Esophagus squamous epithelium (tissue), 5 donors: Measurements from ENCODE around the gene ETNK1. TPM values are rescaled to one million over a fixed set of nuclear protein-coding genes. Genes with fewer than 3 reads are reported as not detected.

Source experiments
- DNase-seq: peaks from one replicate; lab custom pipeline; 2025; lab: John Stamatoyannopoulos, UW
- H3K27ac ChIP-seq, 4 donors: fragments of 200-600 bp; sonication (generic); one replicate each; pipeline ENCODE4 v1.5.1; 2016 to 2019; ENCODE audit warnings: mild to moderate bottlenecking in 1 of 4
- H3K27me3 ChIP-seq, 4 donors: fragments of 200-600 bp; sonication (generic); 1 replicate in 3 of 4; 2 replicates in 1 of 4; pipeline versions ENCODE4 v1.5.1 to v1.6.0; 2017 to 2021; ENCODE audit warnings: antibody characterized with exemption in 1 of 4
- H3K36me3 ChIP-seq, 3 donors: fragments of 200-600 bp; sonication (generic); one replicate each; pipeline ENCODE4 v1.5.1; 2016 to 2019
- H3K4me1 ChIP-seq, 3 donors: fragments of 200-600 bp; sonication (generic); one replicate each; pipeline ENCODE4 v1.5.1; 2017 to 2019
- H3K4me3 ChIP-seq, 4 donors: fragments of 200-600 bp; sonication (generic); 1 replicate in 3 of 4; 2 replicates in 1 of 4; pipeline ENCODE4 v1.5.1; 2016 to 2019; ENCODE audit warnings: mild to moderate bottlenecking in 2 of 4, moderate library complexity in 1 of 4
- H3K9me3 ChIP-seq, 3 donors: fragments of 200-600 bp; sonication (generic); one replicate each; pipeline ENCODE4 v1.5.1; 2016 to 2019
- CTCF ChIP-seq, 6 experiments: fragments of 450-650 bp in 4 of 6; fragments of 200-600 bp in 2 of 6; sonication (generic) in 2 of 6; IDR thresholded peaks; one replicate each; pipeline ENCODE4 v1.5.1; 2016 to 2019; ENCODE audit warnings: antibody characterized with exemption in 6 of 6, mild to moderate bottlenecking in 4 of 6, moderate library complexity in 4 of 6
- POLR2A ChIP-seq, 4 donors: fragments of 450-650 bp; IDR thresholded peaks; one replicate each; pipeline ENCODE4 v1.6.1; 2017; ENCODE audit warnings: antibody characterized with exemption in 4 of 4, mild to moderate bottlenecking in 4 of 4, moderate library complexity in 3 of 4
- WGBS, 2 donors: methylation state at CpG; one replicate each; pipeline ENCODE4 v1.1.5; 2018; 5-methylcytosine and 5-hydroxymethylcytosine counted together
- intact Hi-C: fragments of 100-400 bp; cut with DNase I; formaldehyde crosslinking; loops from one replicate; pipeline ENCODE4 v1.15.0; 2022
- total RNA-seq, 4 donors: library from RNA; depleted of rRNA; stranded (reverse); fragments of >200 nt; gene quantifications; one replicate each; pipeline ENCODE4 v1.1.0, GENCODE V29; 2016
- donor health status: DM: yes; HTN: yes; CAD: no.

The ETNK1 gene
- total RNA-seq, 4 donors from 2014 or later = 13.9 to 37.3 (median 28.1) TPM

- H3K36me3 ChIP-seq = peaks cover 0 to 41% (median 0%) of the 10 kb centered on the region in 3 donors
- no peak overlapping the region for H3K4me3 ChIP-seq
- TF ChIP-seq CTCF (IDR thresholded peaks at IDR 0.05) (peak in 5 of 6 experiments; percentile 26 to 69 (median 47)), POLR2A (IDR thresholded peaks at IDR 0.05) (no peak)
- H3K27ac ChIP-seq = no peak overlapping the region
- H3K4me1 ChIP-seq = peaks cover 0 to 7% (median 0%) of the 10 kb centered on the region in 3 donors
- DNase-seq = no peak
- WGBS, 2 donors = 57 to 59% methylated on average over 5 of the region's 5 CpGs
- H3K9me3 ChIP-seq = no peaks in the 10 kb centered on the region
- no peaks in the 10 kb centered on the region for H3K27me3 ChIP-seq
- intact Hi-C loops = no loop called here
These were observed 59.5 kb downstream of the ETNK1 start for GRCh38 chr12:22684140-22685118.

GRCh38 chr12:22686193-22686592, 61.2 kb downstream of the ETNK1 start:
- H3K4me3 ChIP-seq = no peak overlapping the region
- intact Hi-C loops = no loop called here
- peaks cover 0 to 25% (median 0%) of the 10 kb centered on the region in 3 donors for H3K36me3 ChIP-seq
- H3K27me3 ChIP-seq = no peaks in the 10 kb centered on the region
- DNase-seq = no peak
- peaks cover 0 to 7% (median 0%) of the 10 kb centered on the region in 3 donors for H3K4me1 ChIP-seq
- 77 to 93% methylated on average over 1 of the region's 1 CpG for WGBS, 2 donors
- H3K9me3 ChIP-seq = no peaks in the 10 kb centered on the region
- TF ChIP-seq CTCF (IDR thresholded peaks at IDR 0.05) (no peak), POLR2A (IDR thresholded peaks at IDR 0.05) (no peak)
- H3K27ac ChIP-seq = no peak overlapping the region

- Histone ChIP-seq H3K27ac (no peak overlapping the region), H3K27me3 (no peaks in the 10 kb centered on the region), H3K9me3 (no peaks in the 10 kb centered on the region), H3K36me3 (peaks cover 0 to 14% (median 0%) of the 10 kb centered on the region in 3 donors), H3K4me3 (no peak overlapping the region), H3K4me1 (peaks cover 0 to 7% (median 0%) of the 10 kb centered on the region in 3 donors)
- DNase-seq = no peak
- intact Hi-C loops = no loop called here
- no peak for TF ChIP-seq CTCF (IDR thresholded peaks at IDR 0.05)
- TF ChIP-seq POLR2A (IDR thresholded peaks at IDR 0.05) = no peak
- WGBS, 2 donors = 59 to 64% methylated on average over 5 of the region's 5 CpGs
These were observed 62.5 kb downstream of the ETNK1 start for GRCh38 chr12:22687361-22688076.

GRCh38 chr12:22689876-22690275, 64.9 kb downstream of the ETNK1 start:
- no peak overlapping the region for H3K27ac ChIP-seq
- peaks cover 0 to 9% (median 0%) of the 10 kb centered on the region in 3 donors for H3K36me3 ChIP-seq
- DNase-seq = no peak
- H3K4me1 ChIP-seq = peaks cover 0 to 7% (median 0%) of the 10 kb centered on the region in 3 donors
- peaks cover 0 to 6% (median 0%) of the 10 kb centered on the region in 3 donors for H3K9me3 ChIP-seq
- WGBS, 2 donors = 76 to 92% methylated on average over 2 of the region's 2 CpGs
- no peaks in the 10 kb centered on the region for H3K27me3 ChIP-seq
- intact Hi-C loops = no loop called here
- TF ChIP-seq CTCF (IDR thresholded peaks at IDR 0.05) (no peak), POLR2A (IDR thresholded peaks at IDR 0.05) (no peak)
- no peak overlapping the region for H3K4me3 ChIP-seq
